HEK293 (cell line): ENCODE measurements around the gene PAPOLB.

Source experiments
- CTCF ChIA-PET: fragments of 350-600 bp; formaldehyde crosslinking; extraction: SDS; loops from one replicate; lab custom pipeline; 2021; ENCODE audit warnings: antibody characterized with exemption; lab: Yijun Ruan, JAX
- POLR2A ChIA-PET: fragments of 300-600 bp; formaldehyde crosslinking; extraction: SDS; loops from one replicate; lab custom pipeline; 2020; ENCODE audit warnings: antibody characterized with exemption, inconsistent platforms; lab: Yijun Ruan, JAX
- H3K27ac ChIP-seq: fragments of 200-500 bp; sonication (Bioruptor generic); 2 replicates; pipeline ENCODE4 v1.5.1; 2014; ENCODE audit warnings: low read depth, low read length, control low read depth, inconsistent platforms; ENCODE audit errors: extremely low read depth
- H3K36me3 ChIP-seq, 2 experiments: fragments of 200-500 bp in 1 of 2; sonication (Bioruptor generic) in 1 of 2; 1 replicate in 1 of 2; 2 replicates in 1 of 2; pipeline ENCODE4 v1.5.1; 2014 to 2017; ENCODE audit warnings: inconsistent platforms in 2 of 2, low read length in 2 of 2; ENCODE audit not compliant: control insufficient read depth in 2 of 2, insufficient read depth in 1 of 2
- H3K4me1 ChIP-seq: fragments of 200-500 bp; sonication (Bioruptor generic); 2 replicates; pipeline ENCODE4 v1.5.1; 2014; ENCODE audit warnings: mild to moderate bottlenecking, low read length, inconsistent platforms; ENCODE audit not compliant: control insufficient read depth, insufficient read depth
- H3K4me3 ChIP-seq: 2 replicates; pipeline ENCODE4 v1.5.1; 2011; ENCODE audit warnings: low read depth, mild to moderate bottlenecking, control low read depth, low read length, moderate library complexity
- H3K9me3 ChIP-seq: fragments of 200-500 bp; sonication (Bioruptor generic); 2 replicates; pipeline ENCODE4 v1.5.1; 2014; ENCODE audit warnings: low read depth, low read length, inconsistent platforms; ENCODE audit not compliant: control insufficient read depth, insufficient read depth
- BCL11A ChIP-seq: fragments of 450-650 bp; formaldehyde crosslinking; IDR thresholded peaks from 2 replicates; pipeline ENCODE4 v1.5.1; 2016; ENCODE audit warnings: low read depth, missing biosample characterization, missing genetic modification characterization
- BCL11B ChIP-seq: fragments of 450-650 bp; formaldehyde crosslinking; IDR thresholded peaks from 2 replicates; pipeline ENCODE4 v1.5.1; 2016; ENCODE audit warnings: low read depth, missing biosample characterization, missing genetic modification characterization
- HIC1 ChIP-seq: fragments of 450-650 bp; formaldehyde crosslinking; IDR thresholded peaks from 2 replicates; pipeline ENCODE4 v1.5.1; 2016; ENCODE audit warnings: missing biosample characterization, missing genetic modification characterization
- HOXA7 ChIP-seq: sonication (generic); formaldehyde crosslinking; IDR thresholded peaks from 2 replicates; pipeline ENCODE4 v1.8.1; 2022; ENCODE audit warnings: missing genetic modification reagents, borderline replicate concordance
- HOXC10 ChIP-seq: sonication (generic); formaldehyde crosslinking; IDR thresholded peaks from 2 replicates; pipeline ENCODE4 v1.8.1; 2023; ENCODE audit warnings: mild to moderate bottlenecking, missing genetic modification reagents
- OSR2 ChIP-seq: fragments of 450-650 bp; formaldehyde crosslinking; IDR thresholded peaks from 2 replicates; pipeline ENCODE4 v1.5.1; 2016; ENCODE audit warnings: missing biosample characterization, missing genetic modification characterization
- PRDM1 ChIP-seq: fragments of 450-650 bp; formaldehyde crosslinking; IDR thresholded peaks from 2 replicates; pipeline ENCODE4; 2016; ENCODE audit warnings: missing biosample characterization, missing genetic modification characterization
- TCF7L2 ChIP-seq: IDR thresholded peaks from 2 replicates; pipeline ENCODE4 v1.6.1; 2011; ENCODE audit warnings: low read depth, mild to moderate bottlenecking, inconsistent platforms, low read length, moderate library complexity, borderline replicate concordance
- ZBTB8A ChIP-seq: fragments of 450-650 bp; formaldehyde crosslinking; IDR thresholded peaks from 2 replicates; pipeline ENCODE4 v1.5.1; 2016; ENCODE audit warnings: missing biosample characterization, missing genetic modification characterization
- ZNF112 ChIP-seq: fragments of 450-650 bp; formaldehyde crosslinking; IDR thresholded peaks from 2 replicates; pipeline ENCODE4 v1.5.0; 2017; ENCODE audit warnings: missing biosample characterization, missing genetic modification characterization
- ZNF214 ChIP-seq: fragments of 450-650 bp; formaldehyde crosslinking; IDR thresholded peaks from 2 replicates; pipeline ENCODE4 v1.5.1; 2017; ENCODE audit warnings: missing biosample characterization, mild to moderate bottlenecking, missing genetic modification characterization, borderline replicate concordance
- ZNF292 ChIP-seq: fragments of 450-650 bp; formaldehyde crosslinking; IDR thresholded peaks from 2 replicates; pipeline ENCODE4 v1.5.1; 2016; ENCODE audit warnings: low read depth, missing biosample characterization, missing genetic modification characterization, borderline replicate concordance
- ZNF394 ChIP-seq: fragments of 450-650 bp; formaldehyde crosslinking; IDR thresholded peaks from 2 replicates; pipeline ENCODE4 v1.5.1; 2016; ENCODE audit warnings: missing biosample characterization, missing genetic modification characterization, mild to moderate bottlenecking, moderate library complexity, borderline replicate concordance
- ZNF423 ChIP-seq: fragments of 450-650 bp; formaldehyde crosslinking; IDR thresholded peaks from 2 replicates; pipeline ENCODE4 v1.5.1; 2016; ENCODE audit warnings: missing biosample characterization, missing genetic modification characterization
- ZNF449 ChIP-seq: fragments of 450-650 bp; formaldehyde crosslinking; IDR thresholded peaks from 2 replicates; pipeline ENCODE4 v1.5.1; 2017; ENCODE audit warnings: missing biosample characterization, mild to moderate bottlenecking, missing genetic modification characterization, moderate library complexity
- ZNF561 ChIP-seq: fragments of 450-650 bp; IDR thresholded peaks from 2 replicates; pipeline ENCODE4 v1.5.1; 2018; ENCODE audit warnings: missing biosample characterization, missing genetic modification characterization, borderline replicate concordance
- ZNF571 ChIP-seq: fragments of 450-650 bp; formaldehyde crosslinking; IDR thresholded peaks from 2 replicates; pipeline ENCODE4 v1.5.0; 2017; ENCODE audit warnings: missing biosample characterization, missing genetic modification characterization
- ZNF610 ChIP-seq: fragments of 450-650 bp; formaldehyde crosslinking; IDR thresholded peaks from 2 replicates; pipeline ENCODE4 v1.5.1; 2016; ENCODE audit warnings: missing biosample characterization, missing genetic modification characterization, borderline replicate concordance
- ZNF677 ChIP-seq: fragments of 450-650 bp; IDR thresholded peaks from 2 replicates; pipeline ENCODE4 v1.5.0; 2018; ENCODE audit warnings: missing biosample characterization, mild to moderate bottlenecking, missing genetic modification characterization, moderate library complexity
- ZNF777 ChIP-seq: fragments of 450-650 bp; formaldehyde crosslinking; IDR thresholded peaks from 2 replicates; pipeline ENCODE4 v1.5.1; 2017; ENCODE audit warnings: missing biosample characterization, missing genetic modification characterization, borderline replicate concordance
- ZSCAN4 ChIP-seq: fragments of 450-650 bp; formaldehyde crosslinking; IDR thresholded peaks from 2 replicates; pipeline ENCODE4 v1.5.1; 2017; ENCODE audit warnings: missing biosample characterization, missing genetic modification characterization

PAPOLB gene

GRCh38 chr7:4840079-4840501, 21.7 kb downstream of the PAPOLB start:
- POLR2A ChIA-PET = no interaction called here
- CTCF ChIA-PET = no interaction called here
- Histone ChIP-seq H3K4me1 (no peaks in the 10 kb centered on the region), H3K27ac (no peak overlapping the region), H3K4me3 (no peak overlapping the region), H3K36me3 (no peaks in the 10 kb centered on the region), H3K9me3 (no peaks in the 10 kb centered on the region)
- no peak for TF ChIP-seq ZNF394 (tag by site-specific recombination)
- TF ChIP-seq ZBTB8A (tag by site-specific recombination) = no peak

GRCh38 chr7:4838626-4839334, 23.1 kb downstream of the PAPOLB start:
- H3K9me3 ChIP-seq = no peaks in the 10 kb centered on the region
- H3K4me3 ChIP-seq = no peak overlapping the region
- TF ChIP-seq HOXA7 (CRISPR knock-in tag) (no peak), ZSCAN4 (tag by site-specific recombination) (no peak), ZNF423 (tag by site-specific recombination) (no peak), HOXC10 (CRISPR knock-in tag) (no peak), ZNF677 (tag by site-specific recombination) (no peak), HIC1 (tag by site-specific recombination) (no peak), ZNF561 (tag by site-specific recombination) (no peak), ZBTB8A (tag by site-specific recombination) (no peak), ZNF214 (tag by site-specific recombination) (no peak), BCL11A (tag by site-specific recombination) (no peak), PRDM1 (tag by site-specific recombination) (no peak), OSR2 (tag by site-specific recombination) (no peak), BCL11B (tag by site-specific recombination) (no peak), ZNF610 (tag by site-specific recombination) (no peak), TCF7L2 (no peak), ZNF571 (tag by site-specific recombination) (no peak), ZNF777 (no peak), ZNF292 (tag by site-specific recombination) (no peak), ZNF112 (tag by site-specific recombination) (no peak), ZNF449 (tag by site-specific recombination) (no peak)
- no peaks in the 10 kb centered on the region for H3K36me3 ChIP-seq
- no peaks in the 10 kb centered on the region for H3K4me1 ChIP-seq
- no peak overlapping the region for H3K27ac ChIP-seq
- POLR2A ChIA-PET = no interaction called here
- CTCF ChIA-PET = interaction anchor here (0.8 to 1.2 kb wide), 2 partner anchors 8 to 15 kb away, joined by 3 read pairs; no protein-coding TSS in a partner anchor
